GM13976 (cell line): ENCODE data around the gene GSG1L.

Source experiments
- DNase-seq: peaks from one replicate; pipeline ENCODE4 v3.0.0; 2012; ENCODE audit warnings: low spot score
- CTCF ChIP-seq: IDR thresholded peaks from 2 replicates; pipeline ENCODE4 v1.5.1; 2012; ENCODE audit warnings: borderline replicate concordance, mild to moderate bottlenecking; ENCODE audit not compliant: insufficient read depth; ENCODE audit errors: extremely low read depth, missing control alignments, control extremely low read depth
- in situ Hi-C: fragments of 300-500 bp; cut with MboI; formaldehyde crosslinking; loops from one replicate; pipeline ENCODE4 v1.12.0; 2022; ENCODE audit warnings: low sequenced_read_pairs, mixed read lengths, inconsistent platforms; ENCODE audit not compliant: unreplicated experiment

The GSG1L gene

GRCh38 chr16:28081391-28081968, 18.0 kb upstream of the GSG1L start:
- no peak for DNase-seq
- TF ChIP-seq CTCF = no peak
- in situ Hi-C loops = no loop called here

- TF ChIP-seq CTCF = no peak
- in situ Hi-C loops = no loop called here
- no peak for DNase-seq
These were observed 14.7 kb upstream of the GSG1L start for GRCh38 chr16:28078261-28078660.

GRCh38 chr16:28073836-28074235, 10.3 kb upstream of the GSG1L start:
- in situ Hi-C loops = no loop called here
- DNase-seq = no peak
- TF ChIP-seq CTCF = no peak

- DNase-seq = no peak
- TF ChIP-seq CTCF = no peak
- in situ Hi-C loops = no loop called here
These were observed 8.6 kb upstream of the GSG1L start for GRCh38 chr16:28072087-28072486.

GRCh38 chr16:28069971-28070794, 6.7 kb upstream of the GSG1L start:
- no peak for TF ChIP-seq CTCF
- in situ Hi-C loops = no loop called here
- no peak for DNase-seq

- no peak for TF ChIP-seq CTCF
- DNase-seq = no peak
- in situ Hi-C loops = no loop called here
These were observed 5.5 kb upstream of the GSG1L start for GRCh38 chr16:28068976-28069375.
